Fibroblast of mammary gland (primary cell): ENCODE data around the gene DBNDD1.
"Not testable (repeated sequence)": the region's sequence is repeated elsewhere in the genome, so short reads cannot be mapped to it uniquely, and the experiment has no call there.

ENCODE experiments used
- DNase-seq: peaks from one replicate; pipeline ENCODE4 v3.0.0-alpha.2; 2010; ENCODE audit warnings: low read depth
- H3K4me3 ChIP-seq: 2 replicates; pipeline ENCODE4 v1.5.1; 2011; ENCODE audit warnings: low read depth, mild to moderate bottlenecking, low read length, moderate library complexity; ENCODE audit not compliant: control insufficient read depth
- TF ChIP-seq, protein P1 (sequence below): conservative IDR thresholded peaks from 2 replicates; pipeline ENCODE4 v1.5.1; 2011; ENCODE audit warnings: low read depth, low read length, inconsistent platforms; ENCODE audit not compliant: control insufficient read depth, insufficient read depth

The DBNDD1 gene

GRCh38 chr16:90011908-90012501 is 7.3 kb downstream of the DBNDD1 start:
- TF ChIP-seq, protein P1, sequence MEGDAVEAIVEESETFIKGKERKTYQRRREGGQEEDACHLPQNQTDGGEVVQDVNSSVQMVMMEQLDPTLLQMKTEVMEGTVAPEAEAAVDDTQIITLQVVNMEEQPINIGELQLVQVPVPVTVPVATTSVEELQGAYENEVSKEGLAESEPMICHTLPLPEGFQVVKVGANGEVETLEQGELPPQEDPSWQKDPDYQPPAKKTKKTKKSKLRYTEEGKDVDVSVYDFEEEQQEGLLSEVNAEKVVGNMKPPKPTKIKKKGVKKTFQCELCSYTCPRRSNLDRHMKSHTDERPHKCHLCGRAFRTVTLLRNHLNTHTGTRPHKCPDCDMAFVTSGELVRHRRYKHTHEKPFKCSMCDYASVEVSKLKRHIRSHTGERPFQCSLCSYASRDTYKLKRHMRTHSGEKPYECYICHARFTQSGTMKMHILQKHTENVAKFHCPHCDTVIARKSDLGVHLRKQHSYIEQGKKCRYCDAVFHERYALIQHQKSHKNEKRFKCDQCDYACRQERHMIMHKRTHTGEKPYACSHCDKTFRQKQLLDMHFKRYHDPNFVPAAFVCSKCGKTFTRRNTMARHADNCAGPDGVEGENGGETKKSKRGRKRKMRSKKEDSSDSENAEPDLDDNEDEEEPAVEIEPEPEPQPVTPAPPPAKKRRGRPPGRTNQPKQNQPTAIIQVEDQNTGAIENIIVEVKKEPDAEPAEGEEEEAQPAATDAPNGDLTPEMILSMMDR: no peak
- no peak for DNase-seq
- no peak overlapping the region for H3K4me3 ChIP-seq

DNA sequence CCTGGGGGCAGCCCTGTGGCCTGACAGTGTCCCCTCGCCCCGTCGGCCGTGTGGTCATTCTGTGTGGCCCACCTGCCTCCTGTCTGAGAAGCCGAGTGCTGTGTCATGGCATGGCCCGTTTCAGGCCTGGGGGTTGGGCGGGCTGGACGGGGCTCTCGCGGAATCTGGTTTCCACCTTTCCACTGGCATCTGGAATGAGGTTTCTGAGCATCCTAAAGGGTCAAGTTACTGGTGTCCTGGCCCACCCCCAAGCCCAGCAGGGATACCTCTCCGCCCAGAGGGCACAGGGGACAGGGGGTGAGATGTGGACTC is 7.8 kb downstream of the DBNDD1 start:
- no peak overlapping the region for H3K4me3 ChIP-seq
- no peak for DNase-seq
- TF ChIP-seq, protein P1: no peak

DNA sequence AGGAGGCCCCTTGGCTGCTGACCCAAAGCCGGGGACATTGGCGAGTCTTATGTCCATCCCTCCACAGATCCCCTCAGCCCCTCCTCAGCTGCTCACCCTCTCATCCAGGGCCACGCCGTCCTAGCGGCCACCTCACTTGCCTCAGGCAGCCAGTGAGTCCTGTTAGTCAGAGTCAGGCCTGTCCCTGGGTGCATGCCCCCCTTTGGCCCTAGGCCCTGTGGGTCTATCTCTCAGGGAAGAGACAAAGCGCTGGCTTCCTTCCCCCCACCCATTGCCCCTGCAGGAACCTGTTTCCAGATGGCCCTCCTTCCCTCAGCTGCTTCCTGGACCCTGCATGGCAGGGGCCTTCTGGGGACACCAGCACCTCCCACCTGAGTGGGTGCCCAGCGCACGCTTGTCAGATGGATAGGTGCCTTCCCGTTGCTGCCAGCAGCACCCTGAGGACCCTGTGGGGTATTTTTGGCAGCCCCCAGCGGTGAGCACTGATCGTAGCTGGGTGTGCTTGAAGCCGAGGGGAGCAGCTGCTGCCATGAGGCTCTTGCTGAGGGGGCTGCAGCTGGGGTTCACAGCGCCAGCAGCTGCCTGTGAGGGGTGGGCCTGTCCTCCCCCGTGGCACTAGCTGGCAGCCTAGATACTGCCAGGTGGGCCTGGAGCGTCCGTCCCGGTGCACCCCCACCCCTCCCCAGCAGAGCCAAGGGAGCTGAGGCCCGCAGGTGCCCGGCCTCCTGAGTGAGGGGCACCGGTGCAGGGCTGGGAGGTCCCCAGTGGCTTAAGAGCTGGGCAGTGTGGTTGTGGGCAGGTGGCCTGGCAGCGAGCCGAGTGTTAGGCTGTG is 8.4 kb downstream of the DBNDD1 start:
- no peak overlapping the region for H3K4me3 ChIP-seq
- DNase-seq: no peak
- TF ChIP-seq, protein P1: no peak

DNA sequence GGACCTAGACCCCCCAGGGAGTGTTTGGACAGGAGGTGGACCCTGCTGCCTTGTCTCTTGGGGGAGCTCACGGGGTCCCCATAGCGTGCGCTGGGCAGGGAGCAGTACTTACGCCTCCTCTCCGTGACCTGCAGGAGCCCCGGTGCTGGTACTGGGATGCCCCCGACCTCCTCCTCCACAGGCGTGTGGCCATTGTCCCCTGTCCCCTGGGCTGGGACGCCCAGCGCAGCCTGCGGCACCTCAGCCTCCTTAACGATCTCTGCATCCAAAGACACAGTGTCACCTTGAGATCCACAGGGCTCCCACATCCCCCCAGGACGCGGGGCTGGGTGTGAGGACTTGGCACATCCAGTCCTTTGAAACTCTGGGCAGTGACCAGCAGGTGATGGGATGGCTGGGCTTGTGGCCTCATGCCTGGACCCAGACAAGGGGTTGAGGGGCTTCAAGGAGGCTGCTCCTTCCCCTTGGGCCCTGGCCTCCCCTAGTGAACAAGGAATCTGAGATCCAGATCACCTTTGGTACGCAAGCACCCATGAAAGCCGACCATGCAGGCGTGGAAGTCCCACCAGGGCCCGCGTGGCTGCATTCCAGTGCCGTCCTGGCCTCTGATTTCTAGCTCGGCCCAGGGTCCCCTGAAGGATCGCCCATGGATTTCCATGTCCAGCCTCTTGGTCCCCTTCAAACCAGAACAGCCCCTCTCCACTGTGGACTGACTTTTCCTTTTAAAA is 9.9 kb downstream of the DBNDD1 start:
- TF ChIP-seq, protein P1: no peak

DNA sequence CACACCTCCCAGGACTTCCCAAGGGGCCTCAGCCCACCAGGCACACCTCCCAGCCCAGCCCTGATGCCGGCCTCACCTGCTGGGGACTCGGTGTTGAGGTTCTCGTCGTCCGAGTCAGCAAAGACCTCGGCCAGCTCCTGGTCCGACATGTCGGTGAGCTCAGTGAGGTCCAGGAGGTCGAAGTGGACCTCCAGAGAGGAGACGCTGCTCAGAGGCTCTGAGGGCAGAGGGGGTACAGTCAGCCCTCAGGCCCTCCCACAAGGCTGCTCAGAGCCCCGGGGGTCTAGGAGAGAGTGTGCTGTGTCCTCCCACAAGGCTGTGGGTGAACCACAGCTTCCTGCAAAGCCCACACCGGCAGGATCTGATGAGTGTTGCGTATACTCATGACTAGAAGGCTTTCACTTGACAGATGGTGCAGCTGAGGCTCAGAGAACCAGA is 10.5 kb downstream of the DBNDD1 start:
- TF ChIP-seq, protein P1: no peak
- no peak overlapping the region for H3K4me3 ChIP-seq

More for the DNA sequence above, 9.9 kb downstream of the DBNDD1 start:
- no peak for DNase-seq
- no peak overlapping the region for H3K4me3 ChIP-seq

GRCh38 chr16:90007635-90008234 is 11.5 kb downstream of the DBNDD1 start:
- not testable (repeated sequence) for H3K4me3 ChIP-seq, DNase-seq

More for the DNA sequence above, 10.5 kb downstream of the DBNDD1 start:
- DNase-seq: no peak
